Muscle layer of duodenum (tissue), 2 donors: ENCODE measurements around the gene ALOX5AP.

Experiments used
- H3K27ac ChIP-seq: one replicate; pipeline ENCODE4 v1.7.0; 2013; ENCODE audit warnings: mild to moderate bottlenecking, low read length
- H3K27me3 ChIP-seq: one replicate; pipeline ENCODE4 v1.7.0; 2013; ENCODE audit warnings: low read depth, mild to moderate bottlenecking, control low read depth, low read length
- H3K36me3 ChIP-seq, 2 donors: one replicate each; pipeline ENCODE4 v1.7.0; 2013; ENCODE audit warnings: low read length in 2 of 2, control low read depth in 1 of 2, mild to moderate bottlenecking in 1 of 2; ENCODE audit not compliant: insufficient read depth in 2 of 2, control insufficient read depth in 1 of 2
- H3K4me1 ChIP-seq, 2 donors: one replicate each; pipeline ENCODE4 v1.7.0; 2013; ENCODE audit warnings: low read length in 2 of 2, mild to moderate bottlenecking in 2 of 2, control low read depth in 1 of 2, moderate library complexity in 1 of 2; ENCODE audit not compliant: insufficient read depth in 2 of 2, control insufficient read depth in 1 of 2
- H3K4me3 ChIP-seq, 2 donors: one replicate each; pipeline ENCODE4 v1.7.0; 2013; ENCODE audit warnings: low read length in 2 of 2, low read depth in 1 of 2, mild to moderate bottlenecking in 1 of 2
- H3K9me3 ChIP-seq, 2 donors: one replicate each; pipeline ENCODE4 v1.7.0; 2013; ENCODE audit warnings: low read length in 2 of 2, control low read depth in 1 of 2, mild to moderate bottlenecking in 1 of 2; ENCODE audit not compliant: control insufficient read depth in 1 of 2
- donor health status: healthy.

Gene ALOX5AP

DNA sequence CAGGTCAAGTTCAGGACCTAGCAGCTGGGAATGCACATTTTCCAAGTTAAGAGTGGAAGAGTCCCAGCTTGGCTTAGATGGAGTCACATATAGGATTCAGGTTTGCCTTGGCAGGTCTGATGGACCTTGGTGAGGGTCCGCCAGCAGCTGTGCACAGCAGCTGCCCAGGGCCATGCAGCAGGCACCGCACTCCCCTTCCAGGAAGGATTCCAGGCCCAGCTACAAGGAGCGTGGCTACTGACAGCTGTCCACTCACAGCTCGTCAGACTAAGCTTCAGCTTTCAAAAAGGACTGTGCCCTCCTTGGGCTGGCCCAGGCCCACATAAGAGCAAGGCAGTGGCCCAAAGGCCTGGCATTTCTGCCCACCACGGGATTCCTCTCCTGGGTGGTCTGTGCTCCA lies 68.4 kb downstream of the ALOX5AP start:
- Histone ChIP-seq H3K4me3 (peak overlapping the region; percentile 57 to 61), H3K36me3 (no peaks in the 10 kb centered on the region), H3K27me3 (no peaks in the 10 kb centered on the region), H3K9me3 (no peaks in the 10 kb centered on the region), H3K4me1 (peaks cover 6 to 8% of the 10 kb centered on the region in 2 donors), H3K27ac (no peak overlapping the region)

DNA sequence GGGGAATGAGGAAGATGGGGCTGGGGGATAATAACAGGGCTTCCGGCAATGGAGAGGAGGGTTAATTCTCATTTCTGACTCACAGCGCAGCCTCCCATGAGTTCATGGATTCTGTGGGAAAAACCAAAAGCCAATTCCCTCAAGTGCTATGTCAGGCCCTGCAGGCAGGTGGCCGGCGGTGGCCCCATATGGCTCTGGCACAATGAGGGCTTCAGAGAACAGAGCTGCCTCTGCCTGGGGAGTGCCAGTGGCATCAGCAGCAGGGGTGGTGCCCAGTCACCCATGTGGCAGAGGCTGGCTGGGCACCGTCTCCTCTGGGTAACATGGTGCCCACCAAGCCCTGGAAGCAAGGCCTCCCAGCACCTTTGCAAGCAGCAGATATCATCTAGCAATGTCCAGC lies 69.1 kb downstream of the ALOX5AP start:
- no peak overlapping the region for H3K27ac ChIP-seq
- peaks cover 6 to 7% of the 10 kb centered on the region in 2 donors for H3K4me1 ChIP-seq
- H3K36me3 ChIP-seq = no peaks in the 10 kb centered on the region
- H3K27me3 ChIP-seq = no peaks in the 10 kb centered on the region
- H3K9me3 ChIP-seq = no peaks in the 10 kb centered on the region
- no peak overlapping the region for H3K4me3 ChIP-seq

DNA sequence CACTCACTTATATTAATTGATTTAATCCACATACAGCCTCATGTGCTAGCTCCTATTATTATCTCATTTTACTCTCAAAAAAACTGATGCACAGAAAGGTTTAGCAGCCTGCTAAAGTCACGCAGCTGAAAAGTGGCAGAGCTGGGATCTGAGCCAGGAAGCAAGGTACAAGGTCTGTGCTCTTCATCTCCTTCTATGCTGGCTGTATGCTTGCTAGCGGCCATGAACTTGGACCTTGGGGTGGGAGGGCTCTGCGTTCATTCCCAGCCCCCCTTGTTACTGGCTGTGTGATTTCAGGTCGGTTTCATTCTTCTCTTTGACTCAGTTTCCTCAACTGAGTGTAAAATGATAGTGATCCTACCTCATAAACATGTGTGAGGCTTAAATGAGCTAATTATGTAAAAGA lies 69.8 kb downstream of the ALOX5AP start:
- Histone ChIP-seq H3K4me3 (no peak overlapping the region), H3K9me3 (no peaks in the 10 kb centered on the region), H3K27me3 (no peaks in the 10 kb centered on the region), H3K36me3 (no peaks in the 10 kb centered on the region), H3K27ac (no peak overlapping the region), H3K4me1 (peaks cover 6 to 7% of the 10 kb centered on the region in 2 donors)

DNA sequence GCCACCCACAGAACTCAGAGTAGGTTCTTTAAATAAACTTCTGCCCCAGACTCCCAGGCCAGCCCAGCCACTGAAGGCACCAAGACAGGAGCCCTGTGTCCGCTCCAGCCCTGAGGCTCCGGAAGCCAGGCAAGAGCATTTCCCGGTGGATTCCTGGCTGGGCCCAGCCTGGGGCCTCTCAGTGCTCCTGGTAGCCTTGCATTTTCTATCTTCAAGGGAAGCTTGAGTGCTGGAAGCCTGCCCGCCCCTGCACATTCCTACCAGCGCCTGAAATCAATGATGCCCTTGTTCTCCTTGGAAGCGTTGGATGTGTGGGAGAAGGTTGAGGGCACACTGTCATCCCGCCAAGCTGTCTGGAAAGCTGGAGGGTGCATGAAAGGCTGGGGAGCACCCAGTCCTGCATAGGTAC lies 70.3 kb downstream of the ALOX5AP start:
- Histone ChIP-seq H3K27ac (no peak overlapping the region), H3K36me3 (no peaks in the 10 kb centered on the region), H3K9me3 (no peaks in the 10 kb centered on the region), H3K4me1 (peaks cover 6 to 7% of the 10 kb centered on the region in 2 donors), H3K4me3 (no peak overlapping the region), H3K27me3 (no peaks in the 10 kb centered on the region)

DNA sequence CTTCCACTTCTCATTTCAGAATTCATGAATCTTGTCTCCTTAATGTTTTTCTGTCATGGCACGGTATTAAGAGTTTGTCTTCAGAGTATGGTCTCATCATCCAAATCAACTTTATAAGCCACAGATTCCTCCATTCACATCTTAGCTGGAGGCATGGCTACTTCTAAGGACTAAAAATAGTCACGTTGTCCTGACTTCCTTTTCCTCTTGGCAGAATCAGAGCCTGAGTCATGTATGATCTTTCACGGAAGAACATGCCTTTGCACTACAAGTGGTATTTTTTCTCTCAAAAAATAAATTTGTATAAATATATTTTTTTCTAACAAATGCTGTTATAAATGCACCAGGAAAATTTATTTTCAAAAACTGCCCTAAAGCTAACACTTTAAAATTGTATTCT lies 71.4 kb downstream of the ALOX5AP start:
- Histone ChIP-seq H3K27me3 (no peaks in the 10 kb centered on the region), H3K4me1 (peaks cover 6 to 7% of the 10 kb centered on the region in 2 donors), H3K36me3 (no peaks in the 10 kb centered on the region), H3K9me3 (no peaks in the 10 kb centered on the region), H3K4me3 (no peak overlapping the region), H3K27ac (no peak overlapping the region)

DNA sequence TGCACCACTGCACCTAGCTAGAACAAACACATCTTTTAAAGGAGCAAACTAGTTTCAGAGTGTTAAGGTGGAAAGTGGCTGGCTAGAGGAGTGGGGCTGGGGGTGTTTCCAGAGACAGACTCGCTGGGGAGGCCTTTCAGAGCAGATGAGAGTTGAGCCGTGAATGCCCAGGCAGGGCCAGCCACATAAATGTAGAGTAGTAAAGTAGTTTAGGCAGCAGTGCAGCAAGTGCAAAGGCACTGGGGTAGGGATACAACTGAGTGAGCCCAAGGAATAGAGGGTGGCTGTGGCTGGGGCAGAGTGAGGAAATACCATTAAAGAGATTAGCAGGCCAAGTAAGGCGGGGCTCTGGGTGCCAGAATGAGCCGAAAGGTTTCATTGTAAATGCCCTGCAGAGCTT lies 72.0 kb downstream of the ALOX5AP start:
- no peaks in the 10 kb centered on the region for H3K36me3 ChIP-seq
- H3K9me3 ChIP-seq = no peaks in the 10 kb centered on the region
- peaks cover 6 to 7% of the 10 kb centered on the region in 2 donors for H3K4me1 ChIP-seq
- no peaks in the 10 kb centered on the region for H3K27me3 ChIP-seq
- H3K27ac ChIP-seq = no peak overlapping the region
- no peak overlapping the region for H3K4me3 ChIP-seq

DNA sequence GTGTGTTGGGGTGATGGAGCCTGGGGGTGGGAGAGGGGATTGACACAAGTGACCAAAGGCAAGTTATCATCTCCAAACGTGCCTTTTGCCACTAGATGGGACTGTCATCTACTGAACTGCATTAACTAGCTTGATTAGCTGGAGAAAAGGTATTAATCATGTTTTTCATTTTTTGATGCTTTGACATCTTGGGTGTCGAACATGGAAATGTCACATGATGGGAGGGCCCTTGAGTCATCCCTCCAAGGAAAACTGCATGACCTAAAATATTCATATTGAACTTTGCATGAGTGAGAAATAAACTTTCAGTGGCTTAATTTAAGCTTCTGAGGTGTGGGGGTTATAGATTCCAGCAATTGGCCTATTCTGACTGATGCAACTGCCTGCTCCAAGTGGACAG lies 73.3 kb downstream of the ALOX5AP start:
- Histone ChIP-seq H3K27me3 (no peaks in the 10 kb centered on the region), H3K27ac (no peak overlapping the region), H3K9me3 (no peaks in the 10 kb centered on the region), H3K36me3 (no peaks in the 10 kb centered on the region), H3K4me3 (no peak overlapping the region), H3K4me1 (peaks cover 1 to 4% of the 10 kb centered on the region in 2 donors)

DNA sequence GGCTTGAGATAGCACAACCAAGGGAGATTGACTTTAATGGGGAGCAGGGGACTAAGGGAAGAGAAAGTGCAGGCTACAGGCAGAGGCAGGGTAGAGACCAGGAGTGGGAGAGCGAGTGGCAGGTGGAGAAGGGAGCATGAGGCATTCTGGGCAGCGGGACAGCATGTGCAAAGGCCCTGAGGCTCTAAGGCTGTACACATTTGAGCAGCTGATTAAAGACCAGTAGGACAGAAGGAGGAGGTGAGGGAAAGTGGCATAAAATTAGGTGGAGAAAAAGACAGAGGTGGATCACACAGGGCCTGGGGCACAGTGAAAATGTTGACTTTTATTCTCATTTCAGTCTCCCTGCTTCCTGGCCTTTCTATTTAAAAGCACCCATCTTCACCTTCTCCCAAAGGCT lies 74.4 kb downstream of the ALOX5AP start:
- Histone ChIP-seq H3K4me1 (peaks cover 0 to 3% of the 10 kb centered on the region in 2 donors), H3K9me3 (no peaks in the 10 kb centered on the region), H3K4me3 (no peak overlapping the region), H3K36me3 (no peaks in the 10 kb centered on the region), H3K27me3 (no peaks in the 10 kb centered on the region), H3K27ac (no peak overlapping the region)

DNA sequence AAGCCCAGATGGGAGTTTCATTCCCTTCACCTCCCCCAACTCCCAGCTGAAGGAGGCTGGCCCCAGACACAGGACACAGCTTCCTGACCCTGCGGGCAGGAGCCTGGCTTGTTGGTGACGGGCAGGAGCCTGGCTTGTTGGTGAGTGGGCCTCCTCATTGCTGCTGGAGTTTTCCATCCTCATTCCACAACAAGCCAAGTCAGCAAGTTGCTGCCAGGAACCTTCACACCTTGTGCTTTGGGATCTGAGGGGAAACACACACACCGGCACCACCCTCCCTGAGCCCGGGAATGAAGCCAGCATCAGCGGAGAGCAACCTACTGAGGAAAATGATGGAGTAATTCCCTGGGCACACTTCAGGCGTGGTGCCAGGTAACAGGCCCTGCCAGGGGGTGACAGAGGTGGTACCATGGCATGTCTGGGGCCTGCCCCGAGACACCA lies 74.9 kb downstream of the ALOX5AP start:
- H3K4me1 ChIP-seq = peaks cover 0 to 3% of the 10 kb centered on the region in 2 donors
- no peak overlapping the region for H3K27ac ChIP-seq
- no peak overlapping the region for H3K4me3 ChIP-seq
- no peaks in the 10 kb centered on the region for H3K9me3 ChIP-seq
- no peaks in the 10 kb centered on the region for H3K36me3 ChIP-seq
- H3K27me3 ChIP-seq = no peaks in the 10 kb centered on the region

DNA sequence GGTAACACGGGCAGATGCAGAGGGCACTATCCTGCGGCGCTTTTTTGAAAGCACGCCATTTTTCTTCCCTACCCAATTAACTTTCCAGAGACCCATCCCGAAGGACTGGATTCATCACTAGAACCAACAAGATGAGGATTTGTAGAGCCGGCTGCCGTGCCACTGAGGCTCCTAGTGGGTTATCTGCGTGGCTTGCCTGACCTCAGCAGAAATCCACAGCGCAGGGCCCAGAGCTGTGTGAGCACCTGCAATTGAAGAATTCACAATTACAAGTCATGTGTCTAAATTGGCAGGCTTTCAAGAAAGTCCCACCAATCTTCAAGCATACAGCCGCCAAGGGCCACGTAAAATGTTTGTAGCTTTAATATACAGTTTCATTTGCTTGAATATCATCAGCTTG lies 75.5 kb downstream of the ALOX5AP start:
- Histone ChIP-seq H3K4me3 (no peak overlapping the region), H3K4me1 (peaks cover 0 to 3% of the 10 kb centered on the region in 2 donors), H3K36me3 (no peaks in the 10 kb centered on the region), H3K27ac (no peak overlapping the region), H3K27me3 (no peaks in the 10 kb centered on the region), H3K9me3 (no peaks in the 10 kb centered on the region)
